ENCODE measurements around the gene B3GNT7. TPM values are rescaled to one million over a fixed set of nuclear protein-coding genes. Genes with fewer than 3 reads are reported as not detected.

The B3GNT7 gene
- total RNA-seq, 2 donors from 2014 or later: 13.0 to 32.3 TPM

DNA sequence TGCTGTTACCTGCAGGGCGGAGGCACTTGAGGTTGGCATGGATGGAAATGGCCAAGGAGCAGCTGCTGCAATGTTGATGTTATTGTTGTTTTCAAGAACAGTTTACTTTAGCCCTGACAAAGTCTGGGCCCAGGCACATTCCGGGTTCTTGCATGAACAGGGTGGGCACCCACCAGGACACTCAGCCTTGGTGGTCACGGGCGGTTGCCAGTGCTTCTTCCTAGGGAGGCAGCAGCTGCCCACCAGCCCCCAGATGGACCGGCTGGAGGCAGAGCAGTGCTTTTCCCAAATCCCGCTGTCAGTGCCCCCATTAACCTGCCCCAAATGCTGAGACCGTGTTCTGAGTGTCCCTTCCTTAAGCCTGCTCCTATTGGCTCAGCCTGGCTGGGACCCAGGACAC is 38.5 kb upstream of the B3GNT7 start:
- no peaks in the 10 kb centered on the region for H3K27me3 ChIP-seq (ENCODE audit: control insufficient read depth, insufficient read depth, low read length, poor library complexity, severe bottlenecking)
- H3K36me3 ChIP-seq (ENCODE audit: control insufficient read depth, insufficient read depth, low read length): peaks cover 4% of the 10 kb centered on the region
- TF ChIP-seq, protein P1, sequence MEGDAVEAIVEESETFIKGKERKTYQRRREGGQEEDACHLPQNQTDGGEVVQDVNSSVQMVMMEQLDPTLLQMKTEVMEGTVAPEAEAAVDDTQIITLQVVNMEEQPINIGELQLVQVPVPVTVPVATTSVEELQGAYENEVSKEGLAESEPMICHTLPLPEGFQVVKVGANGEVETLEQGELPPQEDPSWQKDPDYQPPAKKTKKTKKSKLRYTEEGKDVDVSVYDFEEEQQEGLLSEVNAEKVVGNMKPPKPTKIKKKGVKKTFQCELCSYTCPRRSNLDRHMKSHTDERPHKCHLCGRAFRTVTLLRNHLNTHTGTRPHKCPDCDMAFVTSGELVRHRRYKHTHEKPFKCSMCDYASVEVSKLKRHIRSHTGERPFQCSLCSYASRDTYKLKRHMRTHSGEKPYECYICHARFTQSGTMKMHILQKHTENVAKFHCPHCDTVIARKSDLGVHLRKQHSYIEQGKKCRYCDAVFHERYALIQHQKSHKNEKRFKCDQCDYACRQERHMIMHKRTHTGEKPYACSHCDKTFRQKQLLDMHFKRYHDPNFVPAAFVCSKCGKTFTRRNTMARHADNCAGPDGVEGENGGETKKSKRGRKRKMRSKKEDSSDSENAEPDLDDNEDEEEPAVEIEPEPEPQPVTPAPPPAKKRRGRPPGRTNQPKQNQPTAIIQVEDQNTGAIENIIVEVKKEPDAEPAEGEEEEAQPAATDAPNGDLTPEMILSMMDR (conservative IDR thresholded peaks at IDR 0.05): no peak
- no peak overlapping the region for H3K4me3 ChIP-seq (ENCODE audit: low read length)
- H3K27ac ChIP-seq (ENCODE audit: low read depth, low read length): no peak overlapping the region
- Mint-ChIP-seq H3K27ac (no peak overlapping the region), H3K4me1 (peaks cover 24% of the 10 kb centered on the region), H3K27me3 (ENCODE audit: insufficient read depth) (no peaks in the 10 kb centered on the region), H3K9me3 (no peaks in the 10 kb centered on the region), H3K4me3 (no peak overlapping the region), H3K36me3 (ENCODE audit: low read depth) (peaks cover 4% of the 10 kb centered on the region)
- no peak overlapping the region for H3K9ac ChIP-seq (ENCODE audit: extremely low read depth, low read length, poor library complexity, severe bottlenecking)
- H3K9me3 ChIP-seq (ENCODE audit: control insufficient read depth, low read length): no peaks in the 10 kb centered on the region
- DNase-seq: no peak
- WGBS, 2 experiments (ENCODE audit: insufficient coverage in 1 of 2, insufficient read length in 1 of 2): 91 to 95% methylated on average over 7 of the region's 7 CpGs
- H3K4me1 ChIP-seq (ENCODE audit: control insufficient read depth, insufficient read depth, low read length): peaks cover 17% of the 10 kb centered on the region

DNA sequence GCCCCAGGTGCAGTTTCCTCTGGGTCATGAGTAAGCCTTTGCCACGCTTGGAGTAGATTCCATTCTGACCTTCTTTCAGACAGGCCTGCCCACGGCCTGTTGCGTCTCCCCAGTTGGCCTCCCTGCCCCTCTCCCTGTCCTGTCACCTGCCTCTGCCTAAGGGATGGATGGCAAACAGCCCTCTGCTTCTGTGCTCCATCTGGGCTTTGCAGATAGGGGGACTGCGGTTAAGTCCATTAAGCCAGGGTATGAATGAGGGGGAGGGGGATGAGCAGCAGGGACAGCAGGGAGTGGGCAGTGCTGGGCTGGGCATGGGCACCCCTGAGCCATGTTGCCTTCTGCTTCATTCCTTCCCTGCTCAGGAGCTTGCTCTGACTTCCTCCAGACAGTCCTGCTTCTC is 37.6 kb upstream of the B3GNT7 start:
- no peak for DNase-seq
- H3K27ac Mint-ChIP-seq: no peak overlapping the region
- Histone ChIP-seq H3K27ac (ENCODE audit: low read depth, low read length) (no peak overlapping the region), H3K9me3 (ENCODE audit: control insufficient read depth, low read length) (no peaks in the 10 kb centered on the region), H3K4me3 (ENCODE audit: low read length) (no peak overlapping the region), H3K27me3 (ENCODE audit: control insufficient read depth, insufficient read depth, low read length, poor library complexity, severe bottlenecking) (no peaks in the 10 kb centered on the region), H3K36me3 (ENCODE audit: control insufficient read depth, insufficient read depth, low read length) (peaks cover 4% of the 10 kb centered on the region), H3K9ac (ENCODE audit: extremely low read depth, low read length, poor library complexity, severe bottlenecking) (no peak overlapping the region), H3K4me1 (ENCODE audit: control insufficient read depth, insufficient read depth, low read length) (peaks cover 17% of the 10 kb centered on the region)
- no peak overlapping the region for H3K4me3 Mint-ChIP-seq
- H3K36me3 Mint-ChIP-seq (ENCODE audit: low read depth): peaks cover 4% of the 10 kb centered on the region
- H3K4me1 Mint-ChIP-seq: peaks cover 24% of the 10 kb centered on the region
- no peaks in the 10 kb centered on the region for H3K9me3 Mint-ChIP-seq
- WGBS, 2 experiments (ENCODE audit: insufficient coverage in 1 of 2, insufficient read length in 1 of 2): 91 to 100% methylated on average over 1 to 4 of the region's 4 CpGs
- TF ChIP-seq, protein P1 (conservative IDR thresholded peaks at IDR 0.05): no peak
- H3K27me3 Mint-ChIP-seq (ENCODE audit: insufficient read depth): no peaks in the 10 kb centered on the region

DNA sequence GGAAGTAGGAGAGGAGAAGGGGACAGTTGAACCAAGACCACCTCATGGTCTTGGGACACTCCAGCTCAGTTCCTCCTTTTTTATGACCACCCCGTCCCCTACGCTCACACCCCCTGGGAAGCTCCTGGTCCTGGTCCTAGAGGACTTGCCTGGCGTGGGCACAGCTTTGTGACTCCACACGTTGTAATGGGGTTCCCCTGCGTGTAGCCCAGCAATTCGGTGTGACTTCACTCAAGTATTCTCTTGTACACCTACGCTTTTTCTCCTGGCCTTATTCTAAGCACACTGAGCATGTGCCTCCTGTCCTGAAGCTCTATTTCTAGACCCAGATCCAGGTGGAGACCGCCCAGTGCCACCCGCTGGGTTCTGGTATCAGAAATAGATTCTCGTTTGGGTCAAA is 36.1 kb upstream of the B3GNT7 start:
- H3K36me3 Mint-ChIP-seq (ENCODE audit: low read depth): peaks cover 4% of the 10 kb centered on the region
- Histone ChIP-seq H3K27ac (ENCODE audit: low read depth, low read length) (peak overlapping the region; percentile 30), H3K9ac (ENCODE audit: extremely low read depth, low read length, poor library complexity, severe bottlenecking) (no peak overlapping the region), H3K9me3 (ENCODE audit: control insufficient read depth, low read length) (no peaks in the 10 kb centered on the region), H3K4me1 (ENCODE audit: control insufficient read depth, insufficient read depth, low read length) (peaks cover 17% of the 10 kb centered on the region), H3K36me3 (ENCODE audit: control insufficient read depth, insufficient read depth, low read length) (peaks cover 4% of the 10 kb centered on the region), H3K27me3 (ENCODE audit: control insufficient read depth, insufficient read depth, low read length, poor library complexity, severe bottlenecking) (no peaks in the 10 kb centered on the region), H3K4me3 (ENCODE audit: low read length) (no peak overlapping the region)
- DNase-seq: peak; percentile 44
- H3K4me1 Mint-ChIP-seq: peaks cover 24% of the 10 kb centered on the region
- TF ChIP-seq, protein P1 (conservative IDR thresholded peaks at IDR 0.05): no peak
- H3K27me3 Mint-ChIP-seq (ENCODE audit: insufficient read depth): no peaks in the 10 kb centered on the region
- WGBS, 2 experiments (ENCODE audit: insufficient coverage in 1 of 2, insufficient read length in 1 of 2): 92 to 97% methylated on average over 9 to 10 of the region's 10 CpGs
- H3K9me3 Mint-ChIP-seq: no peaks in the 10 kb centered on the region
- H3K4me3 Mint-ChIP-seq: no peak overlapping the region
- peak overlapping the region; percentile 14 for H3K27ac Mint-ChIP-seq
